Measurements from ENCODE around the gene HOXA2. TPM values are rescaled to one million over a fixed set of nuclear protein-coding genes. Genes with fewer than 3 reads are reported as not detected.

Gene HOXA2
- total and polyA plus RNA-seq, 4 donors, result 0.44 to 3.4 (median 1.5) TPM

GRCh38 chr7:27114881-27115220 lies 12.4 kb upstream of the HOXA2 start:
- DNase-seq (peak in 1 of 3 donors; percentile 74), ATAC-seq (ENCODE audit: insufficient read depth, low FRiP score) (no peak)
- peak overlapping the region; percentile 67 for H3K4me3 ChIP-seq

GRCh38 chr7:27113991-27114769 lies 11.7 kb upstream of the HOXA2 start:
- Histone ChIP-seq H3K27ac (ENCODE audit: low read depth in 1 of 2, low read length in 1 of 2) (peak overlapping the region in 1 of 2 donors; percentile 83), H3K9ac (ENCODE audit: insufficient read depth in 1 of 2, low read length in 2 of 2) (peak overlapping the region; percentile 43 to 97), H3K4me3 (peak overlapping the region; percentile 37), H3K9me3 (ENCODE audit: control insufficient read depth in 4 of 4, insufficient read depth in 3 of 4, low read length in 3 of 4) (no peaks in the 10 kb centered on the region), H3K27me3 (ENCODE audit: control insufficient read depth in 3 of 3, insufficient read depth in 3 of 3, low read length in 2 of 3) (peaks cover 0 to 48% (median 3%) of the 10 kb centered on the region in 3 donors), H3K4me1 (ENCODE audit: control insufficient read depth in 5 of 5, insufficient read depth in 5 of 5, low read length in 5 of 5) (peaks cover 0 to 43% (median 12%) of the 10 kb centered on the region in 5 donors), H3K36me3 (ENCODE audit: control insufficient read depth in 4 of 4, insufficient read depth in 4 of 4, low read length in 4 of 4) (peaks cover 0 to 57% (median 6%) of the 10 kb centered on the region in 4 donors)
- peak; percentile 75 to 95 (median 90) for DNase-seq
- 40 to 70% methylated on average over 25 to 26 of the region's 26 CpGs for WGBS, 2 donors
- TF ChIP-seq CTCF (IDR thresholded peaks at IDR 0.05; ENCODE audit: control extremely low read depth, extremely low read depth), result no peak
- ATAC-seq (ENCODE audit: insufficient read depth, low FRiP score), result peak; percentile 20

More at GRCh38 chr7:27114881-27115220, 12.4 kb upstream of the HOXA2 start:
- H3K27me3 ChIP-seq (ENCODE audit: control insufficient read depth in 3 of 3, insufficient read depth in 3 of 3, low read length in 2 of 3), result peaks cover 0 to 48% (median 5%) of the 10 kb centered on the region in 3 donors
- no peak for TF ChIP-seq CTCF (IDR thresholded peaks at IDR 0.05; ENCODE audit: control extremely low read depth, extremely low read depth)
- 38 to 58% methylated on average over 6 of the region's 6 CpGs for WGBS, 2 donors
- peaks cover 0 to 50% (median 3%) of the 10 kb centered on the region in 4 donors for H3K36me3 ChIP-seq (ENCODE audit: control insufficient read depth in 4 of 4, insufficient read depth in 4 of 4, low read length in 4 of 4)
- H3K27ac ChIP-seq (ENCODE audit: low read depth in 1 of 2, low read length in 1 of 2), result peak overlapping the region in 1 of 2 donors; percentile 89
- H3K9ac ChIP-seq (ENCODE audit: insufficient read depth in 1 of 2, low read length in 2 of 2), result peak overlapping the region; percentile 42 to 100
- no peaks in the 10 kb centered on the region for H3K9me3 ChIP-seq (ENCODE audit: control insufficient read depth in 4 of 4, insufficient read depth in 3 of 4, low read length in 3 of 4)
- peaks cover 0 to 43% (median 10%) of the 10 kb centered on the region in 5 donors for H3K4me1 ChIP-seq (ENCODE audit: control insufficient read depth in 5 of 5, insufficient read depth in 5 of 5, low read length in 5 of 5)

- peaks cover 0 to 43% (median 18%) of the 10 kb centered on the region in 5 donors for H3K4me1 ChIP-seq (ENCODE audit: control insufficient read depth in 5 of 5, insufficient read depth in 5 of 5, low read length in 5 of 5)
- no peaks in the 10 kb centered on the region for H3K9me3 ChIP-seq (ENCODE audit: control insufficient read depth in 4 of 4, insufficient read depth in 3 of 4, low read length in 3 of 4)
- DNase-seq (peak; percentile 88 to 96 (median 88)), ATAC-seq (ENCODE audit: insufficient read depth, low FRiP score) (peak; percentile 32)
- peak overlapping the region in 1 of 2 donors; percentile 95 for H3K9ac ChIP-seq (ENCODE audit: insufficient read depth in 1 of 2, low read length in 2 of 2)
- no peak for TF ChIP-seq CTCF (IDR thresholded peaks at IDR 0.05; ENCODE audit: control extremely low read depth, extremely low read depth)
- H3K27me3 ChIP-seq (ENCODE audit: control insufficient read depth in 3 of 3, insufficient read depth in 3 of 3, low read length in 2 of 3), result peaks cover 0 to 51% (median 3%) of the 10 kb centered on the region in 3 donors
- peak overlapping the region; percentile 55 for H3K4me3 ChIP-seq
- WGBS, 2 donors, result 35 to 60% methylated on average over 48 to 57 of the region's 57 CpGs
- peaks cover 0 to 61% (median 6%) of the 10 kb centered on the region in 4 donors for H3K36me3 ChIP-seq (ENCODE audit: control insufficient read depth in 4 of 4, insufficient read depth in 4 of 4, low read length in 4 of 4)
- peak overlapping the region; percentile 41 to 92 for H3K27ac ChIP-seq (ENCODE audit: low read depth in 1 of 2, low read length in 1 of 2)
Measured at GRCh38 chr7:27112955-27113949, 10.8 kb upstream of the HOXA2 start.

Data from lung (tissue), 12 donors.